Urinary bladder (tissue), 4 donors: ENCODE measurements around the gene SPATA4. TPM values are rescaled to one million over a fixed set of nuclear protein-coding genes. Genes with fewer than 3 reads are reported as not detected.

ENCODE experiments used
- DNase-seq: peaks from one replicate; pipeline ENCODE4 v3.0.0-alpha.2; 2015; ENCODE audit errors: extremely low spot score
- H3K27ac ChIP-seq: one replicate; pipeline ENCODE4 v1.5.1; 2013; ENCODE audit warnings: low read depth, mild to moderate bottlenecking, moderate library complexity
- H3K36me3 ChIP-seq: one replicate; pipeline ENCODE4 v1.6.1; 2013; ENCODE audit warnings: mild to moderate bottlenecking, moderate library complexity; ENCODE audit not compliant: insufficient read depth
- H3K4me1 ChIP-seq: one replicate; pipeline ENCODE4 v1.6.1; 2013; ENCODE audit warnings: mild to moderate bottlenecking, moderate library complexity; ENCODE audit not compliant: insufficient read depth
- H3K4me3 ChIP-seq: one replicate; pipeline ENCODE4 v1.5.1; 2013; ENCODE audit warnings: low read depth, low read length
- WGBS: extraction: QIAGEN DNeasy Blood & Tissue Kit; methylation state at CpG from one replicate; pipeline ENCODE4 v1.1.7; 2013; 5-methylcytosine and 5-hydroxymethylcytosine counted together
- polyA plus RNA-seq: library from polyadenylated mRNA; stranded (reverse); fragments of 200-250 nt; gene quantifications from one replicate; pipeline ENCODE4 v1.2.3, GENCODE V29; 2013
- total RNA-seq: library from RNA; depleted of rRNA; stranded (reverse); fragments of >200 nt; gene quantifications from one replicate; pipeline ENCODE4 v1.2.3, GENCODE V29; 2014
- donor health status: healthy with polysubstance abuse.
- donor health status: healthy.

The SPATA4 gene
- total and polyA plus RNA-seq, 2 donors: 0.11 to 0.29 TPM

DNA sequence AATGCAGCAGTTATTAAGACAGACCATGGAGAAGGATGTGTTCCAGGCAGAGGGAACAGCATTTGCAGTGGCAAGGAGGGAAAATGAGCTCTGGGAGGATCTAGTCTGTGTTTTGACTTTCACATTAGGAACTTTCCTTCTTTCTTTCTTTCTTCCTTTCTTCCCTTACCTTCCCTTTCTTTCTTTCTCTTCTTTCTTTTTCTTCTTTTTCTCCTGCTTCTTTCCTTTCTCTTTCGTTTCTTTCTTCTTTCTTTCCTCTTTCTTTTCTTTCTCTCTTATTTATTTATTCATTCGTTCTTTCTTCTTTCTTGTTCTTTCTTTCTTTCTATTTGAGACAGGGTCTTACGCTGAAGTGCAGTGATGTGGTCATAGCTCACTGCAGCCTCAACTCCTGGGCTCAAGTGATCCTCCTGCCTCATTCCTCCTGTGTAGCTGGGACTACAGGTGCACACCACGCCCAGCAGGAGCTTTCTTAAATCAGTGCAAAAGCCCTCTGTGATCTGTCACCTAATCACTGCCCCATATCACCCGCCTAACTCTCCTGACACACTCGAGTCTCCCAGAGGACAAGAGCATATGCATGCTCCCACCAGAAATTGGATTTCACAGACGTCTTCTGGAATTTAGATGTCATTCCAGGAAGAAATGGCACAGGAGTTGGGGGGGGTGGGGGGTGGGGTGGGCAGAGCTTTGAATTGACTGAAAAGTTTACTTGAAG lies 15.4 kb upstream of the SPATA4 start:
- 82% methylated on average over 7 of the region's 7 CpGs for WGBS
- no peak overlapping the region for H3K4me3 ChIP-seq
- H3K27ac ChIP-seq: no peak overlapping the region
- H3K36me3 ChIP-seq: no peaks in the 10 kb centered on the region
- DNase-seq: no peak
- no peaks in the 10 kb centered on the region for H3K4me1 ChIP-seq

DNA sequence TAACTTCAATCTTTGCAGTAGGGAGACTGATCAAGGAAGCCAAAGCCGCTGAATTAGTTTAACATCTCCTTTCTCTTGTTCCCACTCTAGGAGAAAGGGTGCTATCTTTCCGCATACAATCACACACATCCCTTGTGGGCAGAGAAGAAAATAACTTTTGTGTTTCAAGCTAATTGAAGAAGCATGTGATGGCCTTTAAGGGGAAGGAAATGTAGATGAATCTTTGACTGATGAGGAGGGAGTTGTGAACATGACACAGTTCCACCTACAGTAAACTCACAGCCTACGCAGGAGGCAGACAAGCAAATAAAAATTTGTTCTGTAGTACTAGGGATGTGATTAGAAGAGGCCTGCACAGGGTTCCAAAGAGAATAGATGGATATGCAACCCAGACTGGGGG lies 14.7 kb upstream of the SPATA4 start:
- Histone ChIP-seq H3K27ac (no peak overlapping the region), H3K36me3 (no peaks in the 10 kb centered on the region), H3K4me3 (no peak overlapping the region), H3K4me1 (no peaks in the 10 kb centered on the region)
- 85% methylated on average over 3 of the region's 3 CpGs for WGBS
- no peak for DNase-seq

DNA sequence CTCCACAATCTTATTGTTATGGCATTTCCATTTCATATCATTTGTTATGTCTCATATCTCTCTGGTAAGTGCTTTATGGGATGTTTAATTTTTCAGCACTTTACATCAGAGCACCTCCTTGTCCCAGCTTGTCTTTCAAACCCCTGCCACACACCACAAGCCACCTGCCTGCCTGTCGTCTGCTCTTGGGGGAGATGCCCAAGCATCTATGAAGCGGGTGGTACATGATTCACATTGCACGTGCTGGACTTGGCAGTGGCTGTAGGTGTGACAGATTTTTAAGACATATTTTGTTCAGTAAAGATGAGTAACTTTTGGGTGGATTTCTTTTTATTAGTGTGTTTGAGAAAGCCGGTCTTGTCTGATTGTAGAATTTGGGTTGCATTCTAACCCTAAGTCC lies 14.2 kb upstream of the SPATA4 start:
- H3K4me1 ChIP-seq: no peaks in the 10 kb centered on the region
- H3K27ac ChIP-seq: no peak overlapping the region
- no peaks in the 10 kb centered on the region for H3K36me3 ChIP-seq
- no peak for DNase-seq
- H3K4me3 ChIP-seq: no peak overlapping the region
- WGBS: 77% methylated on average over 4 of the region's 4 CpGs

DNA sequence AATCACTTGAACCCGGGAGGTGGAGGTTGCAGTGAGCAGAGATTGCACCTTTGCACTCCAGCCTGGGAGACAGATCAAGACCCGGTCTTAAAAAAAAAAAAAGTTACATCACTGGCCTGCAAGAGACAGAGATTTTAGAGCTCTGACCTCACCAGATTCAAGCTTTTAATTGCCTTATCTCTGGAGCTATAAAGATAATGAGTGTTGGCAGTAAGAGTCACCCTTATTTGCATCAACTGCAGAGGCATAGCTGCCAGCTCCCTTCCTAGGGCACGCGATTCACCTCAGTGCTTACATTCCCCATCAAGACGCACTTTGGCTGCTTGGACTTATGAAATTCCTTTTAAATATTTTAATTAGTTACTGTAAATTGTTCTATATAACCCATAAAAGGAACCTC lies 12.5 kb upstream of the SPATA4 start:
- H3K4me3 ChIP-seq: no peak overlapping the region
- H3K27ac ChIP-seq: no peak overlapping the region
- WGBS: 33% methylated on average over 5 of the region's 5 CpGs
- no peaks in the 10 kb centered on the region for H3K4me1 ChIP-seq
- no peaks in the 10 kb centered on the region for H3K36me3 ChIP-seq
- DNase-seq: no peak

DNA sequence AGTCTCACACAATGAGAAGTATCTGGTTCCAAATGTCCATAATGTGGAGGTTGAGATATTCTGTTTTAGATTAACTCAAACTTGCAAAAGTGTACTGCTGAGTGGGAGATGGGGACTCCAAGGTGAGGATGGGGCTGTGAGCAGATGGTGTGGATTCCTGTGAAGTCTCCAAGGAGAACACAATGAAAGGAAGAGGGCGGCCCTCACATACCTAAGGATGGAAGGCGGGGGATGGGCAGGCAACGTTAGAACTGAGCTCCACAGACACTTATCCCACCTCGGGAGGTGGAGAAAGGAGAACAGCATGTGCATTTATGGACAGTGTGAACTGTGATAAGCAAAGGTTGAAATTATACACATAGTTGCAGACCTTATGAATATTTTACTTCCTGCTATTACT lies 9.9 kb upstream of the SPATA4 start:
- H3K36me3 ChIP-seq: no peaks in the 10 kb centered on the region
- no peak for DNase-seq
- 57% methylated on average over 4 of the region's 4 CpGs for WGBS
- H3K27ac ChIP-seq: no peak overlapping the region
- H3K4me1 ChIP-seq: no peaks in the 10 kb centered on the region
- no peak overlapping the region for H3K4me3 ChIP-seq

DNA sequence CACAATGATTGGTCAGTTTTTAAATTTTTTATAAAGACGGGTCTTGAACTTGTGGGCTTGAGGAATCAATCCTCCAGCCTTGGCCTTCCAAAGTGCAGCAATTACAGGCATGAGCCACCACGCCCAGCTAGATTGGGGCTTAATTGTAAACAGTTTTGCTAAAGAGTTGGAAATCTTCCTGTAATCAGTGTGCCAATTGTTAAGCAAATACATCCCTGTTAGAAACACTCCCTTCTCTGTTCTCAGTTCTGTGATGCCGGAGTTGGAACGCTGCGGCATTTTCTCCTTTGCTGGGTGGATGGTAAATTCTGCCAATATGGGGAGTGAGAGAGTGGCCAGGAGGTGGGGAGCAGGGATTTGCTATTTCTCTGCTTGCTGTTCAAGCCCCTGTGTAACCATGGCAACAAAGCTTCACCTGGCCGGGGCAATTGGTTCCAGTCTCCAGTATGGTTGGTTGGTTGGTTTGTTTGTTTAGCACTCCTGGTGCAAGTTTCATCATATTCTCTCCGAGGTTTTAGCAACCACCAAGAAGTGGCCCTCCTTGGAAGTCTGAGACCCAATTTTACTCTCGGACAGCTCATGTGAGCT lies 3.0 kb upstream of the SPATA4 start:
- 81% methylated on average over 8 of the region's 8 CpGs for WGBS
- H3K36me3 ChIP-seq: no peaks in the 10 kb centered on the region
- no peak overlapping the region for H3K4me3 ChIP-seq
- DNase-seq: no peak
- no peaks in the 10 kb centered on the region for H3K4me1 ChIP-seq
- H3K27ac ChIP-seq: no peak overlapping the region

DNA sequence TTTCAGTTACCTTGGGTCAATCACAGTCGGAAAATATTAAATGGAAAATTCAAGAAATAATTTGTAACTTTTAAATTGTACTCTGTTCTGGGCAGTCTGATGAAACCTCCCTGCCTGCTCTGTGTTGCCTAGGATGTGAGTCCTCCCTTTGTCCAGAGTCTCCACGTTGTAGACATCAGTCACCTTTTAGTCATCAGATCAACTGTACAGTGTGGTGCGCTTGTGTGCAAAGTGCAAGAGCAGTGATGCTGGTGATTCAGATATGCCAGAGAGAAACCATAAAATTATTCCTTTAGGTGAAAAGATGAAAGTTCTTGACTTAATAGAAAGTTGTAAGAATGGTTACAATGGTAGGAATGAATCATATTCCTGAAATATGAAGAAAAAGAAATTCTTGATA lies 1.4 kb downstream of the SPATA4 start:
- 74% methylated on average over 3 of the region's 3 CpGs for WGBS
- Histone ChIP-seq H3K36me3 (no peaks in the 10 kb centered on the region), H3K4me3 (no peak overlapping the region), H3K27ac (no peak overlapping the region), H3K4me1 (no peaks in the 10 kb centered on the region)
- DNase-seq: no peak

DNA sequence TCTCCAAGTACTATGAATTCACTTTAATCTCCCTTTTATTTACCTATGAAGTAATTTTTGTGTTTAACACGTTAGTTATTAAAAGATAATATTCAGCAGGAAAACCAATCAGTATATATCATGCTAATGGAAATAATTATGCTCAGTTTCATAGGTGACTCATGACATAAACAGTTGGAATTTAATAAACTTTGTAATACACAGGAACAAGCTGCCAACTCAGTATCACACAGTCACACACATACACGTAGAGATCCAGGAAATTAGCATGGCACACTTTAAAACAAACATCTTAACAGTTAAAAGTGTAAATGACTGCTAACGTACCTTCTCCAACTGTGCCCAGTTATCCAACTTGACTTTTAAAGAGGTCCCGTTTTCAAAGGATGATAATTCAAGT lies 2.3 kb downstream of the SPATA4 start:
- no peak for DNase-seq
- Histone ChIP-seq H3K4me3 (no peak overlapping the region), H3K36me3 (no peaks in the 10 kb centered on the region), H3K27ac (no peak overlapping the region), H3K4me1 (no peaks in the 10 kb centered on the region)
- WGBS: 36% methylated on average over 4 of the region's 4 CpGs

DNA sequence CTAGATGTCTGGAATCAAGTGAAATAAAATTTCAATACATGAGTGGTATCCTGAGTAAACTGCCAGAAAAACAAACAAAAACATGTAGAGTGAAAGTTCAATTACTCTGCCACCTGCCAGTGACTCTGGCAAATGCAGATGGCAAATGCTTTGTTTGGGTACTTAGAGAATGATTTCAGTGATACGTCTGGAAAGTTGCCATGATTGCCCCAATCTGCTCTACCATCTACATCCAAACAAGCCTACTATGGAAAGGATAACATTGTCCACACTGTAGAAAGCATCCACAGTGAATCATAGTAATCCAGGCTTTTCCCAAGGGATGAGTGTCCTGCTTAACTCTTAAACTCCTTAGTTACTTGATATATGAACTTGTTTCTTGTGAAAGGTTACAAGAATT lies 3.4 kb downstream of the SPATA4 start:
- H3K27ac ChIP-seq: no peak overlapping the region
- H3K4me1 ChIP-seq: no peaks in the 10 kb centered on the region
- DNase-seq: no peak
- no peak overlapping the region for H3K4me3 ChIP-seq
- 20% methylated on average over 1 of the region's 1 CpG for WGBS
- H3K36me3 ChIP-seq: no peaks in the 10 kb centered on the region

DNA sequence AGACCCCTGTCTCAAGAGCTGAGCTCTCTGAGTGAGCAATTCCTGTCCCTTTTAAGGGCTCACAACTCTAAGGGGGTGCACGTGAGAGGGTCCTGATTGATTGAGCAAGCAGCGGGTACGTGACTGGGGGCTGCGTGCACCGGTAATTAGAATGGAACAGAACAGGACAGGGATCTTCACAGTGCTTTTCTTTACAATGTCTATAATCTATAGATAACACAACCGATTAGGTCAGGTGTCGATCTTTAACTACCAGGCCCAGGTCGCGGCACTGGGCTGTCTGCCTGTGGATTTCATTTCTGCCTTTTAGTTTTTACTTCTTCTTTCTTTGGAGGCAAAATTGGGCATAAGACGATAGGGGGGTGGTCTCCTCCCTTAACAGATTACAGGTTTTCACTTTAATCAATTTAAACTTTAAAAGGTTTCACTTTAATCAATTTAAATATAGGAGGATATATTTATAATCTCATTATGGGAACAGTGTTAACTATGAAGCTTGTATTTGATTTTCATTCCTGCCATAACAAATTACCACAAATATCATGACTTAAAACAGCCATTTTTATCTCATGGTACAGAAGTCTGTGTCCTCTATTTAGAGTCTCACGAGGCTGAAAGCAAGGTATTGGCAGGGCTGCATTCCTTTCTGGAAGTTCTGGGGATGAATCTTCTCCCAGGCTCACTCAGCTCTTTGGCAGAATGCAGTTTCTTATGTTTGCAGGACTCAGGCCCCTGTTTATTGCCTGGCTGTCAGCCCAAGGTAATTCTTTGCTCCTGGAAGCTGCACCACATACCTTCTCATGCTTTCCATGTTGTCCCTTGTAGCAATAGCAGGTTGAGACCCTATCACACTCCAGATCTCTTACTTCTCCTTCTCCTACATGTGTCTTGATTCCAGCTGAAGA lies 5.2 kb downstream of the SPATA4 start:
- H3K4me3 ChIP-seq: no peak overlapping the region
- DNase-seq: no peak
- H3K27ac ChIP-seq: no peak overlapping the region
- 73% methylated on average over 11 of the region's 11 CpGs for WGBS
- H3K36me3 ChIP-seq: no peaks in the 10 kb centered on the region
- H3K4me1 ChIP-seq: no peaks in the 10 kb centered on the region

DNA sequence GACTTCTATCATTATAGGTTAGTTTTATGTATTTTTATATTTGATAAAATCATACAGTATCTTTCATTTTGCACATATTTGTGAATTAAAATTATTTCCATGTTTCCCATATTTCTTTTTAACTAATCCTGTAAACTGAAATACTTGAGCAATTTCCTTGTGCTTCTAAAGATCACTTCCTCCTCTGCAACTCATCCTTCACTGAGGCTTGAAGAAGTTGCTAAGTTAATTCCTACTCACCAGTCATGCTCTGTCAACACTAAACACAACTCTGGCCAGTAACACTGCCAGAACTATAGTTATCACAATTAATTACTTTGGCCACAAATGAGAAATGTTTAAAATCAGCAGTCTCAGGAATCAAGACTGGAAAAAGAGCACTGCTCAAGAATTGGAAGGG lies 6.7 kb downstream of the SPATA4 start:
- H3K4me3 ChIP-seq: no peak overlapping the region
- no peaks in the 10 kb centered on the region for H3K36me3 ChIP-seq
- DNase-seq: no peak
- H3K27ac ChIP-seq: no peak overlapping the region
- H3K4me1 ChIP-seq: no peaks in the 10 kb centered on the region

DNA sequence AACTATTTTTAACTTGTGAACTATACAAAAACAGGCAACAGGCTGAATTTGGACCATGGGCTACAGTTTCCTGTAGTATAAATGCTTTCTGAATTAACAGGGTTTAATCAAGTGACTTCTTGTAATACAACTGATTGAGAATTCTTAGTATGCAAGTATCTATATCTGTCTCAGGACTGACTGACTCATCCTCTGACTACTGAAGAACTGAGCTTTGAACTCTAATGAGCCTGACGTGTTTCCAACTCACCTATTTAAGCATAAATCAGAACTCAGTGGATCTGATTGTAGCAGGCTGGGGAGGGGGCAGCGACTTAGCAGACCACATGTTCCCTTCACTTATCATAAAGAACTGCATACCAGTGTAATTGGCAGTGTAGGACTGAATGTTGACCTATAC lies 7.8 kb downstream of the SPATA4 start:
- no peaks in the 10 kb centered on the region for H3K36me3 ChIP-seq
- DNase-seq: no peak
- H3K4me1 ChIP-seq: no peaks in the 10 kb centered on the region
- H3K27ac ChIP-seq: no peak overlapping the region
- WGBS: 75% methylated on average over 2 of the region's 2 CpGs
- no peak overlapping the region for H3K4me3 ChIP-seq

DNA sequence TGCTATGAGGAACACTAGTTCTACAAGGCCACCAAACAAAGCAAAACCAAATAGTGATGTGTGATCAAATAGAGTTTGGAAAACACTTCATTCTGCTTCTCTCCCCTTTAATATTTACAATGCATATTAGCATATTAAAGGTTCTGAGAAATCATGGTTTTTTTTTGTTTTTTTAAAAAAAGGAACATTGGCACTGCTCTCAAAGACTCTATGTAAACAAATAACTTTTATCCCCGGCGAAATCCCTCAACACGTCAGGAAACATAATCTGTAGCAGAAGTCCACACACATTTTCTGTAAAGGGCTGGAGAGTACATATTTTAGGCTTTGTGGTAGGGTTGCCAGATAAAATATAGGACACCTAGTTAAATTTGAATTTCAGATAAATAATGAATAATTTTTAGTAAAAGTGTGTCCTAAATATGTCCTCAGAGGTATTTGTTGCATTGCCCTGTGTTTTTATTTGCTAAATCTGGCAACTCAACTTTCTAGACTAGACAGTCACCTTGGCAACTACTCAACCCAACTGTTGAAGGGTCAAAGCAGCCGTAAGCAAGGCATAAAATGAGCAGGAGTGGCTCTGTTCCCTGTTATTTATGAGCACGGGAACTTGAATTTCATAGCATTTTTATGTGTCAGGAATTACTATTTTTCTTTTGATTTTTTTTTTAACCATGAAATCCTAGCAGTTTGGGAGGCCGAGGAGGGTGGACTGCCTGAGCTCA lies 8.6 kb downstream of the SPATA4 start:
- H3K27ac ChIP-seq: no peak overlapping the region
- no peaks in the 10 kb centered on the region for H3K4me1 ChIP-seq
- H3K36me3 ChIP-seq: no peaks in the 10 kb centered on the region
- DNase-seq: no peak
- 33% methylated on average over 6 of the region's 6 CpGs for WGBS
- H3K4me3 ChIP-seq: no peak overlapping the region
